CMK (cell line): ENCODE measurements around the gene PIK3C2A.
"Not testable (repeated sequence)": the region's sequence is repeated elsewhere in the genome, so short reads cannot be mapped to it uniquely, and the experiment has no call there.

Source experiments
- DNase-seq: peaks from one replicate; pipeline ENCODE4 v3.0.0-alpha.2; 2010; ENCODE audit warnings: low read depth

The PIK3C2A gene, protein sequence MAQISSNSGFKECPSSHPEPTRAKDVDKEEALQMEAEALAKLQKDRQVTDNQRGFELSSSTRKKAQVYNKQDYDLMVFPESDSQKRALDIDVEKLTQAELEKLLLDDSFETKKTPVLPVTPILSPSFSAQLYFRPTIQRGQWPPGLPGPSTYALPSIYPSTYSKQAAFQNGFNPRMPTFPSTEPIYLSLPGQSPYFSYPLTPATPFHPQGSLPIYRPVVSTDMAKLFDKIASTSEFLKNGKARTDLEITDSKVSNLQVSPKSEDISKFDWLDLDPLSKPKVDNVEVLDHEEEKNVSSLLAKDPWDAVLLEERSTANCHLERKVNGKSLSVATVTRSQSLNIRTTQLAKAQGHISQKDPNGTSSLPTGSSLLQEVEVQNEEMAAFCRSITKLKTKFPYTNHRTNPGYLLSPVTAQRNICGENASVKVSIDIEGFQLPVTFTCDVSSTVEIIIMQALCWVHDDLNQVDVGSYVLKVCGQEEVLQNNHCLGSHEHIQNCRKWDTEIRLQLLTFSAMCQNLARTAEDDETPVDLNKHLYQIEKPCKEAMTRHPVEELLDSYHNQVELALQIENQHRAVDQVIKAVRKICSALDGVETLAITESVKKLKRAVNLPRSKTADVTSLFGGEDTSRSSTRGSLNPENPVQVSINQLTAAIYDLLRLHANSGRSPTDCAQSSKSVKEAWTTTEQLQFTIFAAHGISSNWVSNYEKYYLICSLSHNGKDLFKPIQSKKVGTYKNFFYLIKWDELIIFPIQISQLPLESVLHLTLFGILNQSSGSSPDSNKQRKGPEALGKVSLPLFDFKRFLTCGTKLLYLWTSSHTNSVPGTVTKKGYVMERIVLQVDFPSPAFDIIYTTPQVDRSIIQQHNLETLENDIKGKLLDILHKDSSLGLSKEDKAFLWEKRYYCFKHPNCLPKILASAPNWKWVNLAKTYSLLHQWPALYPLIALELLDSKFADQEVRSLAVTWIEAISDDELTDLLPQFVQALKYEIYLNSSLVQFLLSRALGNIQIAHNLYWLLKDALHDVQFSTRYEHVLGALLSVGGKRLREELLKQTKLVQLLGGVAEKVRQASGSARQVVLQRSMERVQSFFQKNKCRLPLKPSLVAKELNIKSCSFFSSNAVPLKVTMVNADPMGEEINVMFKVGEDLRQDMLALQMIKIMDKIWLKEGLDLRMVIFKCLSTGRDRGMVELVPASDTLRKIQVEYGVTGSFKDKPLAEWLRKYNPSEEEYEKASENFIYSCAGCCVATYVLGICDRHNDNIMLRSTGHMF (N-terminal part only)

DNA sequence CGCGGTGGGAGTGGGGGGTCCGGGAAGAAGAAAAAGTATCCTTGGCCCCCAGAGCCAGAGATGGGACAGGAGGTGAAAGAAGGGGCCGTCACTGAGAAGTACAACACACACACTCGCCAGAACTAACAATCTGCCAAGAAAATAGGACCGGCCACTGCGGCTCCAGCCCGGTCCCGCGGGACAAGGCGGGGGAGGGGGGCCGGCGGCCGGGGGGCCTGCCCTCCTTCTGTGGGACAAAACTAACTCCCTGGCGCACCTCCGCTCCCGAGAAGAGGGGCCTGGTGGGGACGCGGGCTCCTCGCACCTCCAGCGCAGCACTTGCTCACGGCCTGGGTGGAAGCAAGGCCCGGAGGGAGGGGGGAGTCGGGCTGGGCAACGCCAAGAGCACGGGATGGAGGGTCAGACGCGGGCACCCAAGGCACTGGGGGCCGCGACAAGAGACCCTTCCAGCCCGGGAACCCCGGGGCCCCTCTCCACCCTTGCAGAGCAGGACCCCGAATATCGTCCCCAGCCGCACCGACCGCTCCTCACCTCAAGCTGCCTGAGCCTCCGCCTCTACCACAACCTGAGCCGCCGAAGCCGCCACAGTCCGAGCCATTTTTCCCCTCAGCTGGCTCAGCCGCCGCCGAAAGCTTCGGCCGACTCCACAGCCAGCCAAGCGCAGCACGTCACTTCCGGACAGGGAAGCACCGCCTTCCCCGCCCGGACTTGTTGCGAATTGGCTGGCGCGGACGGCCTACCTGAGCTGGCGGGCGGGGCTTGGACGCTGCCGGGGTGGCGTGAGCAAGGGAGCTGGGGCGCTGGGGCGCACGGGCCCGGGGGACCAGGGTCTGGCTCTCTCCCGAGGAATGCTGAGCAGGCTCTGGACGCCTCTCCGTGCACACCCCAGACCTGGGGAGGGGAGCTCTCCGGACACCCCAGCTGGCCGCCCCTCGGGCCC lies at the start of gene PIK3C2A:
PIK3C2A (minus strand) TSS at position 670 of the 940 bp plus-strand sequence. CDS start 38,245 bp downstream, outside the sequence.
- peak; percentile 59 for DNase-seq

DNA sequence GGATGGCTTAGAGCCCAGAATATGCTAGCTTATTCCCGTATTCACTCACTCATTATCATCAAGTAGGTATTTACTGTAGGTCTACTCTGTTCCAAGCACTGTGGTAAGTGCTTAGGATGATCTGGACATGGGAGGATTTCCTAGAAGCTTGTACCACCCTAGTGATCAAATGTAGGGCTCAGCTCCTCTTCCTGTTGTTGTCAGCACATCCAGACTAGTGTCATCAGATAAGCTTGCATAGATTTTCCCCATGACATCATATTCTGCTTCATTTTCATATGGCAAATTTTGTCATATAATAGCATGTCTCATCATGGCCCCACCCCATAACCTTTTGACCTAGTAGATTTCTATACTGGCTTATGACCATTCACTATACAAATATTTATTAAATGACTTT lies 49.4 kb upstream of the PIK3C2A start:
- DNase-seq = no peak

DNA sequence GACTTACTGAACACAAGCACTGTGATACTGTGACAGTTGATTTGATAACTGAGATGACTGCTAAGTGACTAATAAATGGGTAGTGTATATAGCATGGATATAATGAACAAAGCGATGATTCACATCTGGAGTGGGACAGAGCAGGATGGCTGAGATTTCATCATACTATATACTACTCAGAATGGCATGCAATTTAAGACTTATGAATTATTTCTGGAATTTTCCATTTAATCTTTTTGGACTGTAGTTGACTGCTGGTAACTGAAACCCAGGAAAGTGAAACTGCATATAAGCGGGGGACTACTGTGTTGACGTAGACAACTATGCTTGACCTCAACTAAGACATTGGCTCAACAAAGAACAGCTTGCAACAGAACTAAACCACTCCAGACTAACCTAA lies 48.7 kb upstream of the PIK3C2A start:
- DNase-seq = no peak

DNA sequence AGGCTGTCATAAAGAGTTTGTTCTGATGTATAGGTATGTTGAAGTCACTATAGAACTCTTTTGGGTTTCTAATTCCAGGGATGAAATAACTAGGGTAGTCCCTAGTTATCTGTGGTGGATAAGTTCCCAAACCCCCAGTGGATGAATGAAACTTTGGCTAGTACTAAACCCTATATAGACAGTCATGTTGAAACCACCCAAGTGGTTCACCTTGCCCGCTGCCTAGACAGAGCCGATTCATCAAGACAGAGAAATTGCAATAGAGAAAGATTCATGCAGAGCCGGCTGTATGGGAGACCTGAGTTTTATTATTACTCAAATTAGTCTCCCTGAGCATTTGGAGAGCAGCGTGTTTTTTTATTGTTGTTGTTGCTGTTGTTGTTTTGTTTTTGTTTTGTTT lies 44.9 kb upstream of the PIK3C2A start:
- DNase-seq = no peak

DNA sequence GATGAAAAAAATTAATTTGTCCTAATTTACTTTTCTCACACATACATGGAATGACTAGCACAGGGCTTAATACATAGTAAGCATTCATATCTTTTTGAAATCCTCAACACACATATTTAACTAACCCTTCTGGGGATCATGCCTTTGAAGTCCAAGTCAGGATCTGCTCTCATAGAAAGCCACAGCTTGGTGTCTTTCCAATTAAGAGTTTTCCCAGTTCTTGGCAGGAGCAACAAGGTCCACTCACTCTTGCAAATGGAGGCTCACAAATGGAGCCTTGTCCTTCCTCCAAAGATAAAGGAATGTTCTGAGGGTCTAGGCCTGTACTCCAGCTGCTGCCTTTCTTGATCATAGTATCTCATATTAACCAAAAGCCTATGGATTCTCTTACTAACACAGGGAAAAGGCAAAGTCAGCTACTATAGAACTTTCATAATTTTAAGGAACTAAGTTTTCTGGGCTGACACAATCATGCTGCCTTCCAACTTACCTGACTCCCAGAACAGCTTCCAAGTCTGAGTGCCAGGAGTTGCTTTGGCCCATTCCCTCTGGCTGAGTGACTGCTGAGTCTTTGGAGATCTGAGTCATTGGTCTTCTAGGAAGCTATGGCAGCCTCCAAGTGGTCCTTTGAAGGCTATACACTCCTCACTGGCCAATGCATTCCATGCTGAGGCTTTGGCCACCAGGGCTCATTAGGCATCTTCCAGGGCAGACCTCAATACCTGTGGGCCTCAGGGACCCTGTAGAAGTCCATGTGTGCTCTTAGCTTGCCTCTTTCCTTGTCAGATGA lies 43.0 kb upstream of the PIK3C2A start:
- DNase-seq = no peak

DNA sequence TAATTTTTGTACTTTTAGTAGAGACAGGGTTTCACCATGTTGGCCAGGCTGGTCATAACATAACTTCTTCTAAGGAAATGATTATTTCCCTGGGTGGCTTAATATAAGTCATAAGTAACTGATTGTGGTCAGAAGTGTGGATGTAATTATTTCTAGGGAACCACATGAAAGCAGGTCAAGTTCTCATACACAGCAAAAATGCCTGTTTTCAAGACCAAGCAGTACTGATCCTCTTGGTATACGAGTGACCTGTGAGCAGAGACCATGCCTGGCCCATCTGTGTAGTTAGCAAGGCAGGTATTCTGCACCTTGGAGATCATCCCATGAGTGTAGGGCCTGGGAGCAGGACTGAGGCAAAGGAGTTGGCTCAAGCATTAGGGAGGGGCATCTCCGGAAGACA lies 36.3 kb upstream of the PIK3C2A start:
- no peak for DNase-seq

DNA sequence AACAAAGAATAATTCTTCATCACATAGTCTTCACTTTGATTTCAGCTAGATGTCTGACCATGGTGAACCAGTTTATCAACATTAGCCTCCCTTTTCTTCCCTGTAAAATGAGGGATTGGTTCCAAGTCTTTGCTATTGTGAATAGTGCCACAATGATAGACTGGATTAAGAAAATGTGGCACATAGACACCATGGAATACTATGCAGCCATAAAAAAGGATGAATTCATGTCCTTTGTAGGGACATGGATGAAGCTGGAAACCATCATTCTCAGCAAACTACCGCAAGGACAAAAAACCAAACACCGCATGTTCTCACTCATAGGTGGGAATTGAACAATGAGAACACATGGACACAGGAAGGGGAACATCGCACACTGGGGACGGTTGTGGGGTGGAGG lies 35.2 kb upstream of the PIK3C2A start:
- DNase-seq = not testable (repeated sequence)

DNA sequence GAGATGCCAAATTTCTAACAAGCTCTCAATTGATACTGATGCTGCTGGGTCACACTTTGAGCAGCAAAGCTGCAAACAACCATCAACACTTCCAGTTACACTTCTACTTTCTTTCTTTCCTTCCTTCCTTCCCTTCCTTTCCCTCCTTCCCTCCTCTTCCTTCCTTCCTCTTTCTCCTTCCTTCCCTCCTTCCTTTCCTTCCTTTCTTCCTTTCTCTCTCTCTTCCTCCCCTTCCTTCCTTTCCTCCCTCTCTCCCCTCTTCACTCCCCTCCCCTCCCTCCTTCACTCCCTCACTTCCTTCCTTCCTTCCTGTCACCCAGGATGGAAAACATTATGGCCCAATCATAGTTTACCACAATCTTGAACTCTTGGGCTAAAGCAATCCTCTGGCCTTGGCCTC lies 33.0 kb upstream of the PIK3C2A start:
- no peak for DNase-seq

DNA sequence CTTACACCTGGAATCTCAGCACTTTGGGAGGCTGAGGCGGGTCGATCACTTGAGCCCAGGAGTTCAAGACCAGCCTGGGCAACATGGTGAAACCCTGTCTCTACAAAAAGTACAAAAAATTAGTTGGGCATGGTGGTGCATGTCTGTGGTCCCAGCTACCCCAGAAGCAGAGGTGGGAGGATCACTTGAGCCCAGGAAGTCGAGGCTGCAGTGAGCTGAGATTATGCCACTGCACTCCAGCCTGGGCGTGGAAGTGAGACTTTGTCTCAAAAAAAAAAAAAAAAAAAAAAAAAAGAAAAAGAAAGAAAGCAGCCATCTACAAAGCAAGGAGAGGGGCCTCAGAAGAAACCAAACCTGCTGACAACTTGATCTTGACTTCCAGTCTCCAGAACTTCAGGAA lies 32.1 kb upstream of the PIK3C2A start:
- not testable (repeated sequence) for DNase-seq

DNA sequence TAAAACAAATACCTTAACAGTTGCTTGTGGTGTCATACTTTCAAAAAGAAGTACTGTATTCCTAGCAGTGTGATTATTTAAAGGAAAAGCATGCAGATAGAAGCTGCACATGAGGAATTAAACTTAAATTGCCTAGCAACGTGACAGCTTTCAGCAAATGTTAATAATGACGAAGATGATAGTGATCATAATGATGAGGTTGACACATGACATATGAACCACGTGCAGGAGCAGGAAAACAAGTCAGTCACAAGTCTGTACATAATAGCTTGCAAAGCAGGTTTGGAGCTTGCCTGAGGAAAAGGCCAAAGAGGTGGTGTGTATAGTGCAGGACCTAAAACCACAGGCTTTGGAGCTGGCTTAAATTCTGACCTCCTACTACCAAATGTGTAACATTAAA lies 30.6 kb upstream of the PIK3C2A start:
- DNase-seq = no peak

DNA sequence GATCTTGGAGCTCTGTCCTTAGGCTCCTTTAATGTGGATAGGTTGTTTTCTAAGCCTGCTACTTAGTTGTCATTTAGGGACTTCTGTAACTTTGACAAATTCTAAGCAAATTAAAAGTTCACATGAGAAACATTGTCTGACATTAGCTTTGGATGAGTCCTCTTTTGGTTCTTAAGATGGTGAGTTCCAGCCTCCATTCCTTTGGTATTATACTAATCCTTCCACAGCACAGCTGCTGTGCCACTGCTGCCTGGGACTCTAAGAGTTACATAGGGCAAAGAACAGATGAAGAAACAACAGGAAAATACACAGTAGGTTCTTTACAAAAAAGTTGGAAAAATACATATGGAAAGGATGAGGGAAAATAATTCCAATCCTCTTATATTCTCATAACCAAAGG lies 25.3 kb upstream of the PIK3C2A start:
- DNase-seq = no peak

DNA sequence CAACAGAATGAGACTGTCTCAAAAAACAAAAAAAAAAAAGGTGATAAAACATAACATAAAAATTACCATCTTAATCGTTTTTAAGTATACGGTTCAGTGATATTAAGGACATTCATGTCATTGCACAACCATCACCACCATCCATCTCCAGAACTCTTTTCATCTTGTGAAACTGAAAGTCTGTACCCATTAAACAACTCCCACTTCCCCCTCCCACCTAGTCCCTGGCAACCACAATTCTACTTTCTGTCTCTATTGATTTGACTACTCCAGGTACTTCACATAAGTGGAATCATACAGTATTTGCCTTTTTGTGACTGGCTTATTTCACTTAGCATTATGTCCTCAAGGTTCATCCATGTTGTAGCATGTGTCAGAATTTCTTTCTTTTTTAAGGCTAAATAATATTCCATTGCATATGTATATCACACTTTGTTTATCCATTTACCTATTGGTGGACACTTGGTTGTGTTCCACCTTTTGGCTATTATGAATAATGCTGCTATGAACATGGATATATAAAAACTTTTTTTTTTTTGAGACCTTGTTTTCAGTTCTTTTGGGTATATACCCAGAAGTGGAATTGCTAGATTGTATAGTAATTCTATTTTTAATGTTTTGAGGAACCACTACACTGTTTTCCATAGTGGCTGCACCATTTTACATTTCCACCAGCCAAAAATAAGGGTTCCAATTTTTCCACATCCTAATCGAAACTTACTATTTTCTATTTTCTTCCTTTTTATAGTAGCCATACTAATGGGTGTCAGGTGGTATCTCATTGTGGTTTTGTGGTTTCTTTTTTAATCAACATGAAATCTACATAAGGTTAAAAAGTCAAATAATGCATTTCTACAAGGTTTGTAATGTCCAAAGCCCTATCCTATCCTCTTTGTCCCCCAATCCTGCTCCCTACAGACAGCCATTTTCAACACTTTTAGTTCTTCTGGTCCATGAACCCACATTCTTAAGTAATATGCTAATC lies 23.4 kb upstream of the PIK3C2A start:
- no peak for DNase-seq

DNA sequence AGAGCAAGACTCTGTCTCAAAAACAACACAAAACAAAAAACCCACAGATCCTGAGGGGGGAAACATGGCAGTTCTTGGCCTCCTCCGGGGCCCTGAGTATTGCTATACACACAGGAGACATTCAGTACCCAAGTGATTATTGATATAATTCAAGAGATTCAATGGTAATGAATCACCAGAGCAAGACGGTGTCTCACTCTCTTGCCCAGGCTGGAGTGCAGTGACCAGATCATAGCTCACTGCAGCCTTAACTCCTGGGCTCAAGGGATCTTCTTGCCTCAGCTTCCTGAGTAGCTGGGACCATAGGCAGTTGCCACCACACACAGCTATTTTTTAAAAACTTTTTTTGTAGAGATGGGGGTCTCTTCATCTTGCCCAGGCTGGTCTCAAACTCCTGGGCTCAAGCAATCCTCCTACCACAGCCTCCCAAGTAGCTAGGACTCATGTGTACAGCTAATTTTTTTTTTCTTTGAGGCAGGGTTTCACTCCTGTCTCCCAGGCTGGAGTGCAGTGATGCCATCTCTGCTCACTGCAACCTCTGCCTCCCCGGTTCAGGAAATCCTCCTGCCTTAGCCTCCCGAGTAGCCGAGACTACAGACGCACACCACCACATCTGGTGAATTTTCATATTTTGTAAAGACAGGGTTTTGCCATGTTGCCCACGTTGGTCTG lies 21.8 kb upstream of the PIK3C2A start:
- no peak for DNase-seq

DNA sequence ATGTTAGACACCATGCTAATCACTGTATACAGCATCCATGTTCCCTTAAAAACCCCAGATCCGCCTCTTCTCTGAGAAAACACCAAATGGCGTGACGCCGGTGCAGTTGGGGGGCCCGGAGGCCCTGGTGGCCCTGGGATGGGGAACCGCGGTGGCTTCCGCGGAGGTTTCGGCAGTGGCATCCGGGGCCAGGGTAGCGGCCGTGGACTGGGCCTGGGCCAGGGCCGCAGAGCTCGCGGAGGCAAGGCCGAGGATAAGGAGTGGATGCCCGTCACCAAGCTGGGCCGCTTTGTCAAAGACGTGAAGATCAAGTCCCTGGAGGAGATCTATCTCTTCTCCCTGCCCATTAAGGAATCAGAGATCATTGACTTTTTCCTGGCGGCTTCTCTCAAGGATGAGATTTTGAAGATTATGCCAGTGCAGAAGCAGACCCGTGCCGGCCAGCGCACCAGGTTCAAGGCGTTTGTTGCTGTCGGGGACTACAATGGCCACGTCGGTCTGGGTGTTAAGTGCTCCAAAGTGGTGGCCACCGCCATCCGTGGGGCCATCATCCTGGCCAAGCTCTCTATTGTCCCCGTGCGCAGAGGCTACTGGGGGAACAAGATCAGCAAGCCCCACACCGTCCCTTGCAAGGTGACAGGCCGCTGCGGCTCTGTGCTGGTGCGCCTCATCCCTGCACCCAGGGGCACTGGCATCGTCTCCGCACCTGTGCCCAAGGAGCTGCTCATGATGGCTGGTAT lies 20.6 kb upstream of the PIK3C2A start:
- not testable (repeated sequence) for DNase-seq

DNA sequence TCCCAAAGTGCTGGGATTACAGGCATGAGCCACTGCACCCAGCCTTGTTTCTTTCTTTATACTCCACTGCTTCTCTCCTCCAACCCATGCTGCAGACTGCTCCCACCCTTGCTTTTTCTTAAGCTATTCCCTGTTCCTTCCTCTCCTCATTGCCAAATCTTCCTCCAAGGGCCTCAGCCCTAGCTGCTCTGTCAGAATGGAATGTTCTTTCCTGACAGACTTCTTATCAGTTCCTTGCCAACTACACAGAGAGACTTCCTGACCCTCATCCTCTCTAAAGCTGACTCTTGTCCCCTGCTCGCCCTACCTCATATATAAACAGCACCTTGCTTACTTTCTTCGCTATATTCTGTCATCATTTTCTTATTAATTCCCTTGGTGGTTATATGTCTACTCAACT lies 16.9 kb upstream of the PIK3C2A start:
- no peak for DNase-seq

DNA sequence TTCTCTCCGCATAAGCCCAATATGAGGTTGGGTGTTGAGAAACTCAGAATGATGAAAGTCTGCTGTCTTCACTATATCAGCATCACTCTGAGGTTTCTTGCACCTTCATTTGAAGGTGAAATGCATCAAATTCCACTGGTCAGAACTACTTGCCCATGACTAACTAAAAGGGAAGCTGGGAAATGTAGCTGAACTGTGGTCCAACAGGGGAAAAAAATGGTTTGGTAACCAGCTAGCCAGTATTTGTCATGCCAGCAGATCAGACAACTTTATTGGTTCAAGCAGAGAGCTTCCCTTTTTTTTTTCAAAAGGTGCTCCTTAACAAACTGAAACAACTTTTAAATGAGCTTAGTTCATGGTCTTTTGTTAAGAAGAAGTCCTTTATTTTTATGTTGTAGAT lies 14.2 kb upstream of the PIK3C2A start:
- no peak for DNase-seq

DNA sequence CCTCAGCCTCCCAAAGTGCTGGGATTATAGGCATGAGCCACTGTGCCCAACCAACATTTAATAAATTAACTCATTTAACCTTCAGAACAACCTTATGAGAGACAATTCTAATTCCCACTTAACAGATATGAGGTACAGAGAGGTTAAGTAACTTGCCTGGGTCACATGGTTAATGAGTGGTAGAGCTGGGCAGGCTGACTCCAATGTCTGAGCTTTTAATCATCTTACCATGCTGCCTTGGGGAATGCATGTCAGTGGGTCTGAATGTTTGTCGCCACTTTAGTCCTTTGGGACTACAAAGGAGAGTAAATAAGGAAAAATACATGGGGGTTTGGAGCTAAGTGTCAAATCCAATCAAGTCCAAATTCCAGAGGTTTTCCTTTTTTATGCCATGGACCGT lies 11.2 kb upstream of the PIK3C2A start:
- no peak for DNase-seq

DNA sequence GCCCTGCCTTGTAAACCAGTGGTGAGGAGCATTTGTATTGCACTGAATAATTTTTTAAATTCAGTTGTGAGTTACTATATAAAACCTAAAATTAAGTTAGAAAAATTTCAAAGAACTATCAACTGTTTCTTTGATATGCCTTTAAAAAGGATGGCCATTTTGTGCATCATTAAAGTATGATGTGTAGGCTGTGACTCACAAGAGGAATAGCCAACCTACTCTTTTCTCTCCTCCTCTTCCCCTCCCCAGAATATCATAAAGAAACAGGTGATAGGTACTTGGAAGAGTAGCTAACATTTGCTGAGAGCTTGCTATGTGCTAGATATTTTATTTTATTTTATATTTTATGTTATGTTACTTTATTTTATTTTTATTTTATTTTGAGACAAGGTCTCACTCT lies 10.6 kb upstream of the PIK3C2A start:
- DNase-seq = no peak
